Breast epithelium (tissue), 3 donors: ENCODE data around the gene TRIM37.

Experiments
- POLR2A ChIP-seq: fragments of 450-650 bp; IDR thresholded peaks from one replicate; pipeline ENCODE4 v1.6.1; 2016; ENCODE audit warnings: antibody characterized with exemption, mild to moderate bottlenecking, moderate library complexity
- TF ChIP-seq, protein P1 (sequence below), 3 donors: fragments of 450-650 bp; IDR thresholded peaks; one replicate each; pipeline ENCODE4 v1.5.1; 2016 to 2017; ENCODE audit warnings: antibody characterized with exemption in 3 of 3, mild to moderate bottlenecking in 3 of 3, moderate library complexity in 3 of 3

DNA sequence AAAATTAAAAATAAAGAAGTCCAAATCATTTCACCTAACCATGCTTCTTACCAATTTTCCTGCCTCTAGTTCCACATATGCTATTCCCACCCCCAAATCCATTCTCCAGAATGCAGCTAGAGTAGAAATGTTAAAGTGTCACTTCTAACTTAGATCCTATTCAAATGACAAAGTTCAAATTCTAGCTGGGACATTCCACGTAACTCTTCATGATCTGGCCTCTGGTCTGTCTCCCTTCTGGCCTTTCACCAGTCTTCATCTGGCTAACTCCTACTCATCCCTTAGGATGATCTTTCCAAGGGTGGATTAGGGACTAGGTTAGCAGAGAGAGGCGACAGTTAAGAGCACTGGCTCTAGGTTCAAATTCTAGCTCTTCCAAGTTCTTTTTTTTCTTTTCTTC is 97.9 kb downstream of the TRIM37 start:
- TF ChIP-seq, protein P1, sequence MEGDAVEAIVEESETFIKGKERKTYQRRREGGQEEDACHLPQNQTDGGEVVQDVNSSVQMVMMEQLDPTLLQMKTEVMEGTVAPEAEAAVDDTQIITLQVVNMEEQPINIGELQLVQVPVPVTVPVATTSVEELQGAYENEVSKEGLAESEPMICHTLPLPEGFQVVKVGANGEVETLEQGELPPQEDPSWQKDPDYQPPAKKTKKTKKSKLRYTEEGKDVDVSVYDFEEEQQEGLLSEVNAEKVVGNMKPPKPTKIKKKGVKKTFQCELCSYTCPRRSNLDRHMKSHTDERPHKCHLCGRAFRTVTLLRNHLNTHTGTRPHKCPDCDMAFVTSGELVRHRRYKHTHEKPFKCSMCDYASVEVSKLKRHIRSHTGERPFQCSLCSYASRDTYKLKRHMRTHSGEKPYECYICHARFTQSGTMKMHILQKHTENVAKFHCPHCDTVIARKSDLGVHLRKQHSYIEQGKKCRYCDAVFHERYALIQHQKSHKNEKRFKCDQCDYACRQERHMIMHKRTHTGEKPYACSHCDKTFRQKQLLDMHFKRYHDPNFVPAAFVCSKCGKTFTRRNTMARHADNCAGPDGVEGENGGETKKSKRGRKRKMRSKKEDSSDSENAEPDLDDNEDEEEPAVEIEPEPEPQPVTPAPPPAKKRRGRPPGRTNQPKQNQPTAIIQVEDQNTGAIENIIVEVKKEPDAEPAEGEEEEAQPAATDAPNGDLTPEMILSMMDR (IDR thresholded peaks at IDR 0.05): no peak
- TF ChIP-seq POLR2A: no peak
